Stimulated activated CD8-positive, alpha-beta memory T cell treated with anti-CD3 and anti-CD28 coated beads, Interleukin-12 subunit alpha, Interleukin-12 subunit beta, amount 100 ng/mL, for 4 hours (primary cell): ENCODE results near the gene PSME3.
"Not testable (repeated sequence)": the region's sequence is repeated elsewhere in the genome, so short reads cannot be mapped to it uniquely, and the experiment has no call there.

Experiments used
- DNase-seq: peaks from one replicate; pipeline ENCODE4 v3.0.0-alpha.2; 2020; ENCODE audit warnings: low read depth

Gene PSME3

DNA sequence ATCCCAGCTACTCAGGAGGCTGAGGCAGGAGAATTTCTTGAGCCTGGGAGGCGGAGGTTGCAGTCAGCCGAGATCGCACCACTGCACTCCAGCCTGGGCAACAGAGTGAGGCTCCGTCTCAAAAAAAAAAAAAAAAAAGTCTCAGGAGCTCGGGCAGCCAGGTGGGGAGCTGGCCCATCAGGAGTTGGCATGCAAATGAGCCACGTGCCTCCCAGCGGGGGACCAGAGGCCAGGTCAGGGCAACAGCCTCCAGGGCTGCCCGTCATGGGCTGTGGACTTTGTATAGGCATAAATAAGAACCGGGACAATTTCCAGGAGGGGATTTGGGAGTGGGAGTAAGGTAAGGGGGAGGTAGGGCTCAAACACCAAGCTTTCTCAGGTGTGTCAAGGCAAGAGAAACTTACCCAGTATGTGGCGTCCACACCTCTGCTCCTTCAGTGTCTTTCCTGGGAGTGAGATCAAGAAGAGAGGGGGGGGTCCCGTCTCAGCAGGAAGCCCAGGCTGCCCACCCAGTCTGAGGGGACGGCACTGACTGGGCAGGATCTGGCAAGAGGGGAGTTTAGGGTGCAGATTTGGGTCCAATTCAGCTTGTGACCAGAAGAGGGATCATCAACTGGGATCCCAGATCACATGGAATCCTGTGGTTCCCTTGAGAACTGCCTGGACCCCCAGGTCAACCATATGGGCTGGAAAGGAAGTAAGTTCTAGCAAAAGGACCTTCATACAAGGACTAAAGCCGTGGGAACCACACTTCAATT lies 45.1 kb downstream of the PSME3 start:
- no peak for DNase-seq

DNA sequence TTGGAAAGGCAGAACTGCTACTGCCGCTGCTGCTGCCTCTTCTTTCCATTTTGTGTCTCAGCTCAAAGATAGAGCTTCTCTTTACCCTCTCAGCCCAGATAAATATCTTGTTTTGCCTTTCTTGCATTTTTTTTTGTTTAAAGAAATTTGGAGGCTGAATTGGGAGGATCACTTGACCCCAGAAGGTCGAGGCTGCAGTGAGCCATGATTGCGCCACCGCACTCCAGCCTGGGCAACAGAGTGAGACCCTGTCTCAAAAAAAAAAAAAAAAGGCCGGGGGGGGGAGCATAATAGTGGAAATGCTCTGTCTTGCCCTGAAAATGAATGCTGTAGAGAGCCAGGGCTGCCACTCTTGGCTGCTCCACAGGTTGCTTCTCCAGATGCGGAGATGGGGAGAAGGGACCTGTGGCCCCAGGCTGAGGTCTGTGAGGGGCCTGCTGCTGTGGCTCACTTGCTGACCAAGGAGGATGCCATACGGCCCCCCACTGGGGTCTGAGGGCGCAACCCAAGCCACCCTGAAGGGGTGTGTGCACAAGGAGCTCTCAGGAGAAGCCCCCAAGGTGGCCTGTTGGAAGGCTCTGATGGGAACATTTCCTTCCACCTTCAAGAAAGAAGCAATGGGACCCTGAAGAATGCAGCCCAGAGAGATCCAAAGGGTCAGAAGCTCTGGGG lies 45.9 kb downstream of the PSME3 start:
- DNase-seq = no peak

DNA sequence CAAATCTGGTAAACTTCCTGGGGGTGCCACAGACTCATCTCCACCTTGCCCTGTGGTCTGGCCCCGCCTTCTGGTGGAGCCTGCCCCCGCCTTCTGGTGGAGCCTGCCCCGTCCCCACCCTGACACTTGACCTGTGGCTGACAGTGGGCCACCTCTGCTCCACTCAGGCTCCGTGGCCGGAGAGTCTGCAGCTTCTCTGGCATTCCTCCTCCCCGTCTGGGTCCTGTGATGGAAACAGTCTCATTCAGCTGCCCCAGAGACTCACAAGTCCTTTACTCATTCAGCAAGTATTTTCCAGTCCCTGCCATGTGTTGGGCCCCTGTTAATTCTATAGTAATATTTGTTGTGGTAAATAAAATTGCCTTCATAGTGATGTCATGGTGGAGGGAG lies 46.4 kb downstream of the PSME3 start:
- DNase-seq = no peak

DNA sequence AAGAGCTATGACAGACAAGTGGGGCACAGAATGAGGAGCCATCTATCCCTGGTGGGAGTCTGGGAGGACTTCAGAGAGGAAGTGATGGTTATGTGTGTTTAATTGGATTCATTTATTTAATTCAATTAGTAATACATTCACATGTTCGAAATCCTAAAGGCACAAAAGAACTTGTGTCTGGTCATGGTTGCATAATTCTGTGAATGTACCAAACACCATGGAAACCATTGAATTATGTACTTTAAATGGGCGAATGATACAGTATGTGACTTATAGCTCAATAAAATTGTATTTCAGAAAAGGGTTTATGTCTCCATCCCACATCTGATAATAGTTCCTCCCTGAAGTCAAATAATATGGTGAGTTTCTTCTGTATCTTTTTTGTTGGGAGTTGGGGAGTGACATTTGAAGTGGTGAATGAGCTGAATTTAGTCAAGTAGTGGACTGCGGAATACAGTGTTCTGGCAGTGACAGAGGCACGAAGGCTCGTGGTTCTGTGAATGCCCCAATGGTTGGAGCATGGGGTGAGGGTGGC lies 47.6 kb downstream of the PSME3 start:
- DNase-seq = no peak

DNA sequence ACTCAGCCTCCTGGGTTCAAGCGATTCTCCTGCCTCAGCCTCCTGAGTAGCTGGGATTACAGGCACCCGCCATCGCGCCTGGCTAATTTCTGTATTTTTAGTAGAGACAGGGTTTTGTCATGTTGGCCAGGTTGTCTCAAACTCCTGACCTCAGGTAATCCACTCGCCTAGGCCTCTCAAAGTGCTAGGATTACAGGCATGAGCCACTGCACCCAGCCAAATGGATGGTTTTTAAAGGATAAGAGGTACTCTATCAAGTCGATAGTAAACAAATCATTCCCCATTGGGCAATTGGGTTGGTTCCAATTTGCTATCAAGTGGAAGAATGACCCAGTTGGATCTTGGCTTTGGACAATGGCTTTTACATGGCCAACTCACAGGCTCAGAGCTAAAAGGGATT lies 48.5 kb downstream of the PSME3 start:
- not testable (repeated sequence) for DNase-seq

DNA sequence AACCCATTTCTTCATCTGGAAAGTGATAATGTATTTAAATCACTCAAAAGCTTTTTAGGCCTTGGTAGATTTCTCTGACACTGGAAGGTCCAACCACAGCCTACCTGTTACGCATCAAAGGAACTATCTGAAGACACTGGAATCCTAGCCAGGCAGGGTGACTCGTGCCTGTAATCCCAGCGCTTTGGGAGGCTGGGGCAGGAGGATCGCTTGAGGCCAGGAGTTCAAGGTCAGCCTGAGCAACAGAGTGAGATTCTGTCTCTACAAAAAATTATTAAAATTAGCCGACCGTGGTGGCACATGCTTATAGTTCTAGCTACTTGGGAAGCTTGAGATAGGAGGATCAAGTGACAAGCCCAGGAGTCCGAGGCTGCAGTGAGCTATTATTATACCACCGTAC lies 49.0 kb downstream of the PSME3 start:
- no peak for DNase-seq

DNA sequence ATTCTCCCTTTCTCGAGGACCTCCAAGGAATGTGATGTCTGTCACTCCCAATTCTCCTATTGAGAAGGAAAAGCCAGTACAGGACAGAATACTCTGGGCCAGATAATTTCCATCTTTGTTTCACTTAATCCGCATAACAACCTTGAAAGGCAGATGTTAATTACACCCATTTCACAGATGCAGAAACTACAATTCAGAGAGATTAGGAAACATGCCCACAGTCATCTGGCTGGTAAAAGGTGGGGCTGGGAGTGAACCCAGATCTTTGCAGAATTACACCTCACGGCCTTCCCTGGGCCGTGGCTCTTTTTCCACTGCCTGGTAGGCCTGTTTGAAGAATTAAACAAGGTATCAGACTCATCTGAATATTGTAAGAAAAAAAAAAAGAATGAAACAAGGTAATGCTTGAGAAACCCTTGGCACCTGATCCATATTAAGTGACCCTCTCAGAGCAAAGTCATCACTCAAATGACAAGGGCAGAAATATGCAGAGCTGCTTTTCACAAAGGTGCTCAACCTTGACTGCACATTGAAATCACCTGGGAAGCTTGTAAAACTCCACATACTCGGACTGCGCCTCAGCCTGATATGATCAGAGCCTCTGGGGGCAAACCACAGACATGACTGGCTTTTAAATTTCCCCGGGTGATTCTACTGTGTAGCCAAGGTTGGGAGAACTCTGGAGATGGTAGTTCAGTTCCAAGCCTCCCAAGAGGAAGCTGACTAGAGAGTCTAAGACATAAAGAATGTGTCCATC lies 50.8 kb downstream of the PSME3 start:
- no peak for DNase-seq

DNA sequence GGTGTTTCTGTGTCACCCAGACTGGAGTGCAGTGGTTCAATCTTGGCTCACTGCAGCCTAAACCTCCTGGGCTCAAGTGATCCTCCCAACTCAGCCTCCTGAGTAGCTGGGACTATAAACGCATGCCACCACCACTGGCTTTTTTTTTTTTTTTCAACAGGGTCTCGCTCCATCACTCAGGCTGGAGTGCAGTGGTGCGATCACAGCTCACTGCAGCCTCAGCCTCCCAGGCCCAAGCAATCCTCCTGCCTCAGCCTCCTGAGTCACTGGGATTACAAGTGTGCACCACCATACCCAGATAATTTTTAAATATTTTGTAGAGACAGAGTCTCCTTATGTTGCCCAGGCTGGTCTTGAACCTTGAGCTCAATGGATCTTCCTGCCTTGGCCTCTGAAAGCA lies 52.6 kb downstream of the PSME3 start:
- DNase-seq = not testable (repeated sequence)

DNA sequence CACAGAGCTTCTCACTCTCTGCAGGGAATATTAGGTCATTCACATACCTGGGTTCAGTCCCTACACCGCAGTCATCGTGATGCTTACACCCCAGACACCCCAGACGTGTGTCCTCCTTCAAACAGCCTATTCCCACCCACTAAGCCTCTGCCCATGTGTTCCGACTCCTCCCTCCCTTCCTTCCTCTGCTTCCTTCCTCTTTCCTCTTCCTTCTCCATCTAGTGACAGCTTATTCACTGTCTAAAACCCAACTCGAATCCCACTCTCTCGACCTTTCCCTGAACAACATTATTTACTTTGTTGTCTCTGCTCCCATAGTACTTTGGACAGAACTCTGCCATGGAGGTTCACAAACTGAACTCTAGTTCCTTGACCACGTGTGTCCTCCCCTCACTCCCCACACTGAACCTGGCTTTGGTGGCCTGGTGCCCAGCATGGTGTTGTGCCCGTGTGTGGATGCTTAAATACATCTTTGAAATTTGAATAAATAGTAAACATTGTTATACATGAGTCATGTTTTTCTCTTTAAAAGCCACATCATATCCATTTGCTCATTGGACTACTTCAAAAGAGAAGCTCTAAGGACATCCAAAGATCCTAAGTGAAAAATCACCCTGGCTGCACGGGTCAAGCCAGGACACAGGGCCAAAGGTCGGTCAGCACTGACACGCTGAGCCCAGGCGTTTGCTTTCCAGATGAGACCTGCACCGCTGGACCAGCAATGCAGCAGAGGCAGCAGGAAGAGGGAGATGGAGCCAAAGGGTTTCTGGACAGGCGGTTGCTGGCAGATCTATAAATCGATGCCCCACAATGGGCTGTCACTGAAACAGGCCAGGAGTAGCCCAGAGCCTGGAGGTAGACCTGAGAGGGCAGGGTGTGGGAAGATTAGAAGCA lies 53.3 kb downstream of the PSME3 start:
- DNase-seq = no peak

DNA sequence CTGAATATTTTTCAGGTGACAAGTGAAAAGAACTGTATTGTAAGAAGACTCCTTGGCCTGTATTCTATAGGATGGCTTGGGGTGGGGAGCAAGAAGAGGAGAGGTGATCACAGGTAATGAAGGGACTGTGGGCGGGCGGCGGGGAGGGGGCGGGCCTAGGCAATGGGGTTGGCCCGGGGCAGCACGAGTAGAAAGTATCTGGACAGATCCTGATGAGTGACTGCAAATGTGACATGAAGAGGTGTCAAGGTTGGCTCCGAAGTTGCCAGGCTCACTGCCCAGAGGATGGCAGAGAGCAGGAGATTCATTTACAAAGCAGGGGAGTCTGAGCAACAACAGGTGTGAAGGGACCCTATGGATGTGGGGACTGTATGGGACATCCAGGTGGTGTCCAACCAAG lies 56.6 kb downstream of the PSME3 start:
- no peak for DNase-seq

DNA sequence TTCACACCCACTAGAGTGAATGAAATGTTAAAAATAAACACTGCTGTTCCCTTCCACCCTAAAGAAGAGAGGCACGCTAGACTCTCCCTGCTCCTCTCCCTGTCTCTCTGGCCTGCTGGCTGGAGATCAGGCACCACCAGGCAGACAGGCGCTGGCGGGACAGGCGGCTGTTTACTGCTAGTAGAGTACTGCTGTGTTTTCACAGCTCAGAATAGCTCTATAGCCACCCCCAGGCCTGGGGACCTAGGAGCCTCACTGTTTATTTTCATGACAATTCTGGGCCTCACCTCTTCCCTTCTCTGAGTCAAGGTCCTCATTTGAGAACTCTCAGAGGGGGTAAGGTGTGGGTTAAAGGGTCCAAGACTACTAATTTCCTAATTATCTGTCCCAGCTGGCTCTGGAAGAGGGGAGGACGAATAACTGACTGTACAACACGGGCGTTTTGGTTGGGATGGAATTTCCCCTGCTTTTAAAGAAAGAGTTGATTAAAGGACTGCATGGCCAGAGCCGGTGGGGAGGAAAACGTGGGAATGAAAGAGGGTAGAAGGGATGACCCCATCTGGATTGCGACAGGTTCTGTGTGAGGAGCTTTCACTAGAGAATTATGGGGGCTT lies 58.4 kb downstream of the PSME3 start:
- DNase-seq = no peak

DNA sequence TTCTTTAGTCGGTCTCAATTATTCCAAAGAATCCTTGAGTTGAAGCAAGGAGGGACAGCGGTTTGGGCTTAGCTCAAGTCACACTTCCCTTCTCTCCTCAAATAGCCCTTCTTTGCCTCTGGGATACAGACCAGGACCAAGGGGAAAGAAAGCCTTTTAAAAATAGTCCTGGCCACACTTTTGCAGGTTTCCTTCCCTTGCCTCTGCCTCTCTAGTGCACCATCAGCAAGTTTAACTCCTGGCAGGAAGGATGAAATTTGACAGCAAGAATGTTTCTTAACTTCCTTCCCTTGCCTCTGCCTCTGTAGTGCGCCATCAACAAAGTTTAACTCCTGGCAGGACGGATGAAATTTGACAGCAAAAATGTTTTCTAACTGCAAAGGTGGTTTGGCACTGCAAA lies 60.2 kb downstream of the PSME3 start:
- DNase-seq = no peak
